PFSK-1 (cell line): ENCODE data around the gene ZNF581.

Experiments used
- FOXP2 ChIP-seq: optimal IDR thresholded peaks from 2 replicates; pipeline ENCODE3; 2011; ENCODE audit warnings: borderline replicate concordance, control low read depth, inconsistent platforms; ENCODE audit not compliant: insufficient read depth; ENCODE audit errors: extremely low read length, extremely low read depth
- POLR2AphosphoS5 ChIP-seq: IDR thresholded peaks from 2 replicates; pipeline ENCODE4 v1.6.1; 2012; ENCODE audit warnings: low read depth, mild to moderate bottlenecking, control low read depth, low read length, moderate library complexity
- SIN3A ChIP-seq: IDR thresholded peaks from 2 replicates; pipeline ENCODE4 v1.6.1; 2012; ENCODE audit warnings: mild to moderate bottlenecking, low read length, moderate library complexity, borderline replicate concordance; ENCODE audit not compliant: insufficient read depth
- TAF1 ChIP-seq: IDR thresholded peaks from 2 replicates; pipeline ENCODE4 v1.6.1; 2012; ENCODE audit warnings: low read length, control low read depth, borderline replicate concordance; ENCODE audit not compliant: insufficient read depth
- TF ChIP-seq, protein P1 (sequence below), 2 experiments: IDR thresholded peaks; 2 replicates each; pipeline versions ENCODE4 v1.6.1 to v1.8.0; 2011 to 2012; ENCODE audit warnings: low read depth in 2 of 2, low read length in 2 of 2, control low read depth in 1 of 2, inconsistent platforms in 1 of 2, mild to moderate bottlenecking in 1 of 2, moderate library complexity in 1 of 2; ENCODE audit not compliant: insufficient read depth in 1 of 2

Gene ZNF581

GRCh38 chr19:55656552-55656951 lies 13.1 kb downstream of the ZNF581 start:
- TF ChIP-seq FOXP2 (no peak), SIN3A (no peak), POLR2AphosphoS5 (no peak), TAF1 (no peak)
- TF ChIP-seq, protein P1, sequence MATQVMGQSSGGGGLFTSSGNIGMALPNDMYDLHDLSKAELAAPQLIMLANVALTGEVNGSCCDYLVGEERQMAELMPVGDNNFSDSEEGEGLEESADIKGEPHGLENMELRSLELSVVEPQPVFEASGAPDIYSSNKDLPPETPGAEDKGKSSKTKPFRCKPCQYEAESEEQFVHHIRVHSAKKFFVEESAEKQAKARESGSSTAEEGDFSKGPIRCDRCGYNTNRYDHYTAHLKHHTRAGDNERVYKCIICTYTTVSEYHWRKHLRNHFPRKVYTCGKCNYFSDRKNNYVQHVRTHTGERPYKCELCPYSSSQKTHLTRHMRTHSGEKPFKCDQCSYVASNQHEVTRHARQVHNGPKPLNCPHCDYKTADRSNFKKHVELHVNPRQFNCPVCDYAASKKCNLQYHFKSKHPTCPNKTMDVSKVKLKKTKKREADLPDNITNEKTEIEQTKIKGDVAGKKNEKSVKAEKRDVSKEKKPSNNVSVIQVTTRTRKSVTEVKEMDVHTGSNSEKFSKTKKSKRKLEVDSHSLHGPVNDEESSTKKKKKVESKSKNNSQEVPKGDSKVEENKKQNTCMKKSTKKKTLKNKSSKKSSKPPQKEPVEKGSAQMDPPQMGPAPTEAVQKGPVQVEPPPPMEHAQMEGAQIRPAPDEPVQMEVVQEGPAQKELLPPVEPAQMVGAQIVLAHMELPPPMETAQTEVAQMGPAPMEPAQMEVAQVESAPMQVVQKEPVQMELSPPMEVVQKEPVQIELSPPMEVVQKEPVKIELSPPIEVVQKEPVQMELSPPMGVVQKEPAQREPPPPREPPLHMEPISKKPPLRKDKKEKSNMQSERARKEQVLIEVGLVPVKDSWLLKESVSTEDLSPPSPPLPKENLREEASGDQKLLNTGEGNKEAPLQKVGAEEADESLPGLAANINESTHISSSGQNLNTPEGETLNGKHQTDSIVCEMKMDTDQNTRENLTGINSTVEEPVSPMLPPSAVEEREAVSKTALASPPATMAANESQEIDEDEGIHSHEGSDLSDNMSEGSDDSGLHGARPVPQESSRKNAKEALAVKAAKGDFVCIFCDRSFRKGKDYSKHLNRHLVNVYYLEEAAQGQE (IDR thresholded peaks at IDR 0.05; ENCODE audit: insufficient read depth in 1 of 2, low read depth in 2 of 2, low read length in 2 of 2): no peak

DNA sequence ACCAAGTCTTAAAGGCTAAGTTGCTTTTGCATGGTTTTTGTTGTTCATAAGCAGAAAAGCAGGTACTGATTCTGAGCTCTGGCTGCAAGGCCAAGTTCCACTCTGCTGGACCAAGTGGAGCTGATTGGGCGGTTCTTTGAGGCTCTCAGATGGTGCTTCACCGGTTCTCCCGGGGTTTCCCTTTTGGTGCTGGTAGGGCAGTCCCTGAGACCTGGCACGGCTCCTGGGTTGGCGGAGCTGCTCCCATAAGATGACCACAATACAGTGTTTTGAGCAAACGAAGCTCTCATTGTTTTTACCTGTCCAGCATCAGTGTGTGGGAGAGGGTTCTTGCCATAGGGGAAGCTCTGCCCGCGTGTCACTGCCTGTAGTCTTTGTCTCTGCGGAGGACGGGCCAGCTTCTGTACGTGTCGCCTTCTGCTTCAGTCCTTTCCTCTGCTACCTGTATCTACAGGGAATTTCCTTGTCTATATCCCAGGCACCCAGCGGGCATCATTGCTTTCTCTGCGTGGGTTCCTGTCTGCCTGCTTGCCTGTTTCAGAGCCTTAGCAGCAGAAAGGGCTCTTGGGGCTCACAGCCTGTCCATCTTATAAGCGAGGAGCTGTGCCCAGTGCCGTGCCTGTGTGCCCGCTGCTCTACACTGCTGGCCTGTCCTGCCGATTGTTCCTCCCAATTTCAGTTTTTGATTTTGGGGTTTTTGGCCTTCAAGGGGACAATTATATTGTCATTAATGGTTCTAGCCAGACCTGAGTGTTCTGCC lies 13.7 kb downstream of the ZNF581 start:
- no peak for TF ChIP-seq FOXP2
- TF ChIP-seq TAF1: no peak
- no peak for TF ChIP-seq POLR2AphosphoS5
- TF ChIP-seq SIN3A: no peak
- TF ChIP-seq, protein P1 (IDR thresholded peaks at IDR 0.05; ENCODE audit: insufficient read depth in 1 of 2, low read depth in 2 of 2, low read length in 2 of 2): no peak

- no peak for TF ChIP-seq POLR2AphosphoS5
- TF ChIP-seq FOXP2: no peak
- TF ChIP-seq TAF1: no peak
- TF ChIP-seq, protein P1 (IDR thresholded peaks at IDR 0.05; ENCODE audit: insufficient read depth in 1 of 2, low read depth in 2 of 2, low read length in 2 of 2): no peak
- no peak for TF ChIP-seq SIN3A
Measured at GRCh38 chr19:55658846-55659459, 15.5 kb downstream of the ZNF581 start.

DNA sequence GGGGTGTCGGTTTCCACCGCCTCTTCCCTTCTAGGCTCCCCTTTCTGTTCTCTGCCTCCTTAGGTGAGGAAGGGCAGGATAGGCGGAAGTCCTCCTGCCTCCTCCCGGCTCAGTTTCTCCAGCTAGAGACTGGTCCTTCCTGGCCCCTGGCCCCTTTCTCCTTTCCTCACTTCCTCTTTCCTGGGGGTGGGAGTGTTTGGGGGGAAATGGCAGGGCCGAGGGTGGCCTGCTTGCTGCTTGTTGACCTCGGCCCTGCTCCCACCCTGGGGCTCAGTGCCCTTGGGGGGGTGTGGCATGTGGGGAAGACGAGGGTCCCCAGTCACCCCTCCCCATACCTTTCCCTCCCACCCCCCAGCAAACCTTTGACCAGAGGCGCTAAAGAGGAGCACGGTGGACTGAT lies 16.4 kb downstream of the ZNF581 start:
- TF ChIP-seq, protein P1 (IDR thresholded peaks at IDR 0.05; ENCODE audit: insufficient read depth in 1 of 2, low read depth in 2 of 2, low read length in 2 of 2): no peak
